GM21528 (cell line): Measurements from ENCODE around the gene PHYHIPL.
"Not testable (repeated sequence)": the region's sequence is repeated elsewhere in the genome, so short reads cannot be mapped to it uniquely, and the experiment has no call there.

ENCODE experiments used
- ATAC-seq: cut with Tn5 transposase; IDR thresholded peaks from one replicate; pipeline ENCODE4 v1.9.1; 2021; ENCODE audit warnings: mild to moderate bottlenecking, moderate library complexity; ENCODE audit not compliant: unreplicated experiment, low FRiP score

The PHYHIPL gene

GRCh38 chr10:59181668-59182067, 5.2 kb downstream of the PHYHIPL start:
- ATAC-seq: no peak

- ATAC-seq: no peak
Measured at GRCh38 chr10:59190332-59190731, 13.9 kb downstream of the PHYHIPL start.

- ATAC-seq: no peak
Measured at GRCh38 chr10:59206204-59206720, 29.8 kb downstream of the PHYHIPL start.

GRCh38 chr10:59212301-59212798, 35.9 kb downstream of the PHYHIPL start:
- ATAC-seq: no peak

- no peak for ATAC-seq
Measured at GRCh38 chr10:59214160-59214559, 37.7 kb downstream of the PHYHIPL start.

GRCh38 chr10:59216178-59216869, 39.9 kb downstream of the PHYHIPL start:
- no peak for ATAC-seq

GRCh38 chr10:59222788-59223187, 46.3 kb downstream of the PHYHIPL start:
- no peak for ATAC-seq

- not testable (repeated sequence) for ATAC-seq
Measured at GRCh38 chr10:59223597-59223996, 47.2 kb downstream of the PHYHIPL start.

GRCh38 chr10:59225211-59225610, 48.8 kb downstream of the PHYHIPL start:
- no peak for ATAC-seq

- no peak for ATAC-seq
Measured at GRCh38 chr10:59227136-59227673, 50.8 kb downstream of the PHYHIPL start.

- ATAC-seq: no peak
Measured at GRCh38 chr10:59229441-59229840, 53.0 kb downstream of the PHYHIPL start.

GRCh38 chr10:59234194-59234593, 57.8 kb downstream of the PHYHIPL start:
- no peak for ATAC-seq

GRCh38 chr10:59234816-59235429, 58.5 kb downstream of the PHYHIPL start:
- no peak for ATAC-seq

- ATAC-seq: no peak
Measured at GRCh38 chr10:59236064-59236697, 59.7 kb downstream of the PHYHIPL start.

GRCh38 chr10:59237775-59238174, 61.3 kb downstream of the PHYHIPL start:
- ATAC-seq: no peak

GRCh38 chr10:59239108-59239507, 62.7 kb downstream of the PHYHIPL start:
- ATAC-seq: not testable (repeated sequence)

- ATAC-seq: no peak
Measured at GRCh38 chr10:59240582-59241183, 64.2 kb downstream of the PHYHIPL start.

- no peak for ATAC-seq
Measured at GRCh38 chr10:59242057-59242456, 65.6 kb downstream of the PHYHIPL start.

GRCh38 chr10:59242991-59243390, 66.5 kb downstream of the PHYHIPL start:
- no peak for ATAC-seq

GRCh38 chr10:59243611-59244195, 67.3 kb downstream of the PHYHIPL start:
- no peak for ATAC-seq
